WTC11 (cell line): ENCODE measurements around the gene KRT34. TPM values are rescaled to one million over a fixed set of nuclear protein-coding genes. Genes with fewer than 3 reads are reported as not detected.
"Not testable (repeated sequence)": the region's sequence is repeated elsewhere in the genome, so short reads cannot be mapped to it uniquely, and the experiment has no call there.

ENCODE experiments used
- ATAC-seq: fragments of 200-7000 bp; cut with Tn5 transposase; 2 replicates; pipeline ENCODE4 v1.10.0; 2021; ENCODE audit warnings: mild to moderate bottlenecking, moderate library complexity
- CTCF ChIA-PET: fragments of 300-600 bp; sonication (Branson Sonifier 250); formaldehyde crosslinking; loops from one replicate; lab custom pipeline; 2021; ENCODE audit warnings: antibody characterized with exemption; lab: Charles Lee
- POLR2A ChIA-PET: fragments of 350-600 bp; sonication (Branson Sonifier 250); formaldehyde crosslinking; loops from one replicate; lab custom pipeline; 2021; ENCODE audit warnings: antibody characterized with exemption; lab: Charles Lee
- DNase-seq: peaks from one replicate; pipeline ENCODE4 v3.0.0; 2021; ENCODE audit warnings: low spot score
- H3K27ac Mint-ChIP-seq: 2 replicates; pipeline ENCODE4 v1.8.0; 2021; ENCODE audit warnings: mixed read lengths
- H3K27me3 Mint-ChIP-seq: 2 replicates; pipeline ENCODE4 v1.8.0; 2021; ENCODE audit warnings: low read depth, mild to moderate bottlenecking, moderate library complexity, mixed read lengths
- H3K36me3 Mint-ChIP-seq: 2 replicates; pipeline ENCODE4 v1.8.0; 2021; ENCODE audit warnings: mixed read lengths
- H3K4me1 Mint-ChIP-seq: 2 replicates; pipeline ENCODE4 v1.8.0; 2022; ENCODE audit warnings: mixed read lengths
- H3K4me3 Mint-ChIP-seq: 2 replicates; pipeline ENCODE4 v1.8.0; 2021; ENCODE audit warnings: mild to moderate bottlenecking, moderate library complexity, mixed read lengths
- H3K9me3 Mint-ChIP-seq: 2 replicates; pipeline ENCODE4 v1.8.0; 2021; ENCODE audit warnings: mixed read lengths
- AFF4 ChIP-seq: sonication (generic); formaldehyde crosslinking; IDR thresholded peaks from 2 replicates; pipeline ENCODE4 v1.8.1; 2023; ENCODE audit warnings: mild to moderate bottlenecking, missing genetic modification reagents, borderline replicate concordance
- ATF1 ChIP-seq: sonication (generic); formaldehyde crosslinking; IDR thresholded peaks from 2 replicates; pipeline ENCODE4 v1.8.1; 2023; ENCODE audit warnings: mild to moderate bottlenecking, moderate library complexity, missing genetic modification reagents
- MAX ChIP-seq: sonication (generic); formaldehyde crosslinking; IDR thresholded peaks from 2 replicates; pipeline ENCODE4 v1.8.0; 2022; ENCODE audit warnings: mild to moderate bottlenecking, missing genetic modification reagents
- MYBL2 ChIP-seq: sonication (generic); formaldehyde crosslinking; IDR thresholded peaks from 2 replicates; pipeline ENCODE4 v1.8.1; 2023; ENCODE audit warnings: mild to moderate bottlenecking, moderate library complexity, missing genetic modification reagents
- SMAD4 ChIP-seq: sonication (generic); formaldehyde crosslinking; IDR thresholded peaks from 2 replicates; pipeline ENCODE4 v1.8.0; 2022; ENCODE audit warnings: mild to moderate bottlenecking, missing genetic modification reagents
- SP1 ChIP-seq: sonication (generic); formaldehyde crosslinking; conservative IDR thresholded peaks from 2 replicates; pipeline ENCODE4 v1.8.1; 2022; ENCODE audit warnings: missing genetic modification reagents
- ZNF396 ChIP-seq: fragments of 250-450 bp; sonication (Bioruptor Pico); IDR thresholded peaks from 2 replicates; pipeline ENCODE4 v1.8.0; 2021; ENCODE audit warnings: mild to moderate bottlenecking, moderate library complexity, borderline replicate concordance
- ZNF425 ChIP-seq: fragments of 250-450 bp; sonication (Bioruptor Pico); conservative IDR thresholded peaks from 2 replicates; pipeline ENCODE4 v1.9.0; 2021; ENCODE audit warnings: mild to moderate bottlenecking
- total RNA-seq: library from RNA; stranded (reverse); gene quantifications from 3 replicates; pipeline ENCODE4 v1.2.3, GENCODE V29; 2021
- TF ChIP-seq, protein P1 (sequence below): sonication (generic); formaldehyde crosslinking; IDR thresholded peaks from 2 replicates; pipeline ENCODE4 v1.8.0; 2023; ENCODE audit warnings: mild to moderate bottlenecking, missing genetic modification reagents
- TF ChIP-seq, protein P2 (sequence below): sonication (generic); formaldehyde crosslinking; IDR thresholded peaks from 2 replicates; pipeline ENCODE4 v1.8.1; 2022; ENCODE audit warnings: missing genetic modification reagents, borderline replicate concordance
- TF ChIP-seq, protein P3 (sequence below): sonication (generic); formaldehyde crosslinking; IDR thresholded peaks from 2 replicates; pipeline ENCODE4 v1.8.1; 2022; ENCODE audit warnings: low read depth, mild to moderate bottlenecking, moderate library complexity, missing genetic modification reagents, borderline replicate concordance

Gene KRT34
- total RNA-seq, 1 experiment from 2014 or later: not detected

- TF ChIP-seq AFF4 (CRISPR knock-in tag) (no peak), ZNF396 (no peak), MYBL2 (CRISPR knock-in tag) (no peak), MAX (CRISPR knock-in tag) (no peak), ZNF425 (CRISPR knock-in tag) (no peak), ATF1 (no peak), SMAD4 (CRISPR knock-in tag) (no peak), SP1 (CRISPR knock-in tag) (no peak)
- TF ChIP-seq, protein P1, sequence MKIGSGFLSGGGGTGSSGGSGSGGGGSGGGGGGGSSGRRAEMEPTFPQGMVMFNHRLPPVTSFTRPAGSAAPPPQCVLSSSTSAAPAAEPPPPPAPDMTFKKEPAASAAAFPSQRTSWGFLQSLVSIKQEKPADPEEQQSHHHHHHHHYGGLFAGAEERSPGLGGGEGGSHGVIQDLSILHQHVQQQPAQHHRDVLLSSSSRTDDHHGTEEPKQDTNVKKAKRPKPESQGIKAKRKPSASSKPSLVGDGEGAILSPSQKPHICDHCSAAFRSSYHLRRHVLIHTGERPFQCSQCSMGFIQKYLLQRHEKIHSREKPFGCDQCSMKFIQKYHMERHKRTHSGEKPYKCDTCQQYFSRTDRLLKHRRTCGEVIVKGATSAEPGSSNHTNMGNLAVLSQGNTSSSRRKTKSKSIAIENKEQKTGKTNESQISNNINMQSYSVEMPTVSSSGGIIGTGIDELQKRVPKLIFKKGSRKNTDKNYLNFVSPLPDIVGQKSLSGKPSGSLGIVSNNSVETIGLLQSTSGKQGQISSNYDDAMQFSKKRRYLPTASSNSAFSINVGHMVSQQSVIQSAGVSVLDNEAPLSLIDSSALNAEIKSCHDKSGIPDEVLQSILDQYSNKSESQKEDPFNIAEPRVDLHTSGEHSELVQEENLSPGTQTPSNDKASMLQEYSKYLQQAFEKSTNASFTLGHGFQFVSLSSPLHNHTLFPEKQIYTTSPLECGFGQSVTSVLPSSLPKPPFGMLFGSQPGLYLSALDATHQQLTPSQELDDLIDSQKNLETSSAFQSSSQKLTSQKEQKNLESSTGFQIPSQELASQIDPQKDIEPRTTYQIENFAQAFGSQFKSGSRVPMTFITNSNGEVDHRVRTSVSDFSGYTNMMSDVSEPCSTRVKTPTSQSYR (CRISPR knock-in tag): no peak
- TF ChIP-seq, protein P2, sequence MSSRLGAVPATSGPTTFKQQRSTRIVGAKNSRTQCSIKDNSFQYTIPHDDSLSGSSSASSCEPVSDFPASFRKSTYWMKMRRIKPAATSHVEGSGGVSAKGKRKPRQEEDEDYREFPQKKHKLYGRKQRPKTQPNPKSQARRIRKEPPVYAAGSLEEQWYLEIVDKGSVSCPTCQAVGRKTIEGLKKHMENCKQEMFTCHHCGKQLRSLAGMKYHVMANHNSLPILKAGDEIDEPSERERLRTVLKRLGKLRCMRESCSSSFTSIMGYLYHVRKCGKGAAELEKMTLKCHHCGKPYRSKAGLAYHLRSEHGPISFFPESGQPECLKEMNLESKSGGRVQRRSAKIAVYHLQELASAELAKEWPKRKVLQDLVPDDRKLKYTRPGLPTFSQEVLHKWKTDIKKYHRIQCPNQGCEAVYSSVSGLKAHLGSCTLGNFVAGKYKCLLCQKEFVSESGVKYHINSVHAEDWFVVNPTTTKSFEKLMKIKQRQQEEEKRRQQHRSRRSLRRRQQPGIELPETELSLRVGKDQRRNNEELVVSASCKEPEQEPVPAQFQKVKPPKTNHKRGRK (CRISPR knock-in tag): no peak
- TF ChIP-seq, protein P3, sequence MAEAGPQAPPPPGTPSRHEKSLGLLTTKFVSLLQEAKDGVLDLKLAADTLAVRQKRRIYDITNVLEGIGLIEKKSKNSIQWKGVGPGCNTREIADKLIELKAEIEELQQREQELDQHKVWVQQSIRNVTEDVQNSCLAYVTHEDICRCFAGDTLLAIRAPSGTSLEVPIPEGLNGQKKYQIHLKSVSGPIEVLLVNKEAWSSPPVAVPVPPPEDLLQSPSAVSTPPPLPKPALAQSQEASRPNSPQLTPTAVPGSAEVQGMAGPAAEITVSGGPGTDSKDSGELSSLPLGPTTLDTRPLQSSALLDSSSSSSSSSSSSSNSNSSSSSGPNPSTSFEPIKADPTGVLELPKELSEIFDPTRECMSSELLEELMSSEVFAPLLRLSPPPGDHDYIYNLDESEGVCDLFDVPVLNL (CRISPR knock-in tag): no peak
- TF ChIP-seq, all 79 proteins: peak for 0
Observed at GRCh38 chr17:41424111-41424635, 42.1 kb upstream of the KRT34 start, which contains the start of gene KRT37 (continued).

DNA sequence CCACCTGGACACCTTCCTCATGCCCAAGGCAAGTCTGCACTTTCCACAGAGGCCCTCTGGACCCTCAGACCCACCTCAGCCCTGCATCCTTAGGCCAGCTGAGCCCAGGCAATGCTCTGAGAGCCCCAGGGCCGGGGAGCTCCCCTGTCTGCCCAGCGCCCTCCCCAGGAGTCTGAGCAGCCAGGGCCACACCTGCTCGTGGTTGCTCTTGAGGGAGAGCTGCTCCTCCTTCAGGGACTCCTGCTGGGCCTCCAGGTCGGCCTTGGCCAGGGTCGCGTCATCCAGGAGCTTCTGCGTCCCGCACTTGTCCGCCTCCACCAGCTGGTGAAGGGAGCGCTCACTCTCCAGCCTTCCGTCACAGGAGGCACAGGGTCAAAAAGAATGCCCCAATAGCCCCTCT, 40.5 kb upstream of the KRT34 start:
- CTCF ChIA-PET: interaction anchor here (1.2 kb wide), 1 partner anchor 127 kb away, joined by 5 read pairs; no protein-coding TSS in a partner anchor
- POLR2A ChIA-PET, H3K27me3 Mint-ChIP-seq, H3K4me1 Mint-ChIP-seq, H3K4me3 Mint-ChIP-seq, H3K36me3 Mint-ChIP-seq, ATAC-seq, DNase-seq, H3K9me3 Mint-ChIP-seq, H3K27ac Mint-ChIP-seq: not testable (repeated sequence)
